Activated CD4-positive, CD25-positive, alpha-beta regulatory T cell treated with anti-CD3 and anti-CD28 coated beads, Interleukin-2, amount 50 U/mL, for 72 hours (primary cell): ENCODE measurements around the gene VTI1A.

Source experiments
- DNase-seq: peaks from one replicate; pipeline ENCODE4 v3.0.0; 2021

VTI1A gene

DNA sequence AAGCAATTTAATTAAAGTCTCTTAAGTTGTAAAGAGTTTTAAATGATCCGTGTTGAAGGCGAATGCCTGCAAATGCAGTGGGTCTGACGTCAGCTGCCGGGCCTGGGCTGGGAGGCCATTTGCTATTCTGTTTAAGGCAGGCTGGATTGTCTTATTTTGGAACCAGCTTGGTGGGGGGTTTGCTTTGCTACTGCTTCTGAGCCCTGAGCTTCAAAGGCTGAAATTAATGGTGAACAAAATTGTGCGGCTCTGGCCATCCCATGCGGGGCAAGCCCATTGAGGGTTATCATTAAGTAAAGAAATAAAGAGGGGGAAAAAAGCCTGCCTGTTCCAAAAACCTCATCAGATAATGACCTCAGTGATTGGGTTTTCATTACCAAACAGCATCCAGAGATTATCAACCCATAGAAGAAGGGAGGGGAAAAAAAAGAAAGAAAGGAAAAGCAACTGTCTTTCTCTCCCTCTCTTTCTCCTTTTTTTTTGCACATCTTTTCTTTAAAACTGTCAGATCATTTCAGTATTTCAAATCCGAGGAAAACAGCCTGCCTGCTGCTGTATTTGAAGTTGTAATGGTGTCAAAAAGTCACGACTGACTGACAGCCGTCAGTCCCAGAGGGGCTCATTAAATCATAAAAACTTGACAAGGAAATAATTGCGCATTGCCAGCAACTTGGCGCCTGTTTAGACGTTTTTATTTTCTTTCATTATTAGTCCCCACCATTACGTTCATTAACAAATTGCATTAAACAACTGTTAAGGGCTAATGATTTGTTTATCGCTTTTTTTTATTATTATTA lies 371.2 kb downstream of the VTI1A start:
- DNase-seq: no peak

DNA sequence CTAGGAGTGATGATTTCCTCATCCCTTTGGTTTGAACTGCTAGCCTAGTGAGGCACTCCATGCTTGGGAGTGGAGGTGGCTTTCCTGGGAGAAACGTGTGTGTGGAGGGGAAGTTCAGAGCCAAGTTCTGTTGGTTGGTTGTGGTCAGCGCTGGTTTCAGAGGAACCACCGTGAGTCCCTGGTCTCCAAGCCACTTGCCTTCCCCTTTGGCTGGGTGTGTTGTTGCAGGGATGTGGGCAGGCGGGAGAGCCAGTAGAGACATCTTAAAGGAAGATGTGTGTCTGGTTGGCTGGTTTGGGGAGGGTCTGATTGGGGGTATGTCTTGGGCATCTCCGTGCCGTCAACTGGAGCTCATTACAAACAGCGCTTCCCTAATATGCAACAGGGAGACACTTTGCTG lies 372.2 kb downstream of the VTI1A start:
- no peak for DNase-seq

DNA sequence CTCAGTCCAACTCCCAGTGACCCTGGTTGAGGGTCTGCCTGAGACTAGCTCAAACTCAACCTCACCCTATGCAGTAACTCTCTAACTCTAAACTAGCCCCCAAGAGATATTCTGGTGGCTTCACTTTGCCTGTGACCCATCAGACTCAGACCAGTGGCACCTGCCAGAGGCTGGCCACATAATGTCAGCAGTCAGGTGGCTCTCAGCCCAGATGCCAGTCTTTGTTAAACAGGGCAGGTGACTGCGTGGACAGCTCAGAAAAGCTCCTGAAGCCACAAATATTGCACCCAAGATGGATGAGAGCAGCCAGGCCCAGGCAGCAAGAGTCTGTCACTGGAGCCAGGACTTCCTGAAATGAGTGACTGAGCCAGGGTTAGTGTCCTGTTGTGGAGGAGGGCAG lies 373.3 kb downstream of the VTI1A start:
- DNase-seq: no peak

DNA sequence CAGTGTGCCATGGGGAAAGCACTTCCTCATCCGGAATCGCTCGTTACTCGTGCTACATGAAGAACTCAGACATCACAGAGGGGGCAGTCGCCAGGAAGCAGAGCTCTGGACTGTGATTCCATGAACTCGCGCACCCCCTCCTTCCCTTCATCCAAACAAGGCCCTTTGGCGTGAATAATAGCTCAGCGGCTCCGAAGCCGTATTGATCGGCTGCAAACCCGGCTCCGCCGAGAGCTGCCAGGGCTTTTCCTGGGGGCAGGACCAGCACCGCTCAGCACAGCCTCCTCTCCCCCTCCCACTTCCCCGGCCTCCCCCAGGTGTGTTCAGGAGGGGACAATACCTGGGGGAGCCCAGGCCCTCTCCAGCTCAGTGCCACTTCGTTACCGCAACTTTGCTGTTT lies 374.0 kb downstream of the VTI1A start:
- DNase-seq: no peak

DNA sequence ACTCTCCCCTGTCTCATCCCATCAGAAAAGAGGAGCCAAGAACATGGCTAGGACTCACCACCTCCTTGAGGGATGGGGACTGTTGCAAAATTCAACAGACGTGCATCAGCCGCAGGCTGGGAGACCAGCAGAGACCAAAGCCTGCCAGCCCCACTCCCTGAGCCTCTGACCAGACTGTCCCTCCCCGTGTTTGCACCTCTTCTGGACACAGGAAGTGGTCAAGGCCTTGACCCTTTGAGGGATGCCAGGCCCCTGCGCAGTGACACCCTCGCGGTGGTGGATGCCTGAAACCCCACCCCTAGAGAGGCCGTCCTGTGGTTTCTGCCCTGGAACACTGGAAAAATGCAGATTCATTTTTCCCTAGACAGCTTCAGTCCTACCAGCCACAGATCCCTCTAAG lies 374.6 kb downstream of the VTI1A start:
- no peak for DNase-seq

DNA sequence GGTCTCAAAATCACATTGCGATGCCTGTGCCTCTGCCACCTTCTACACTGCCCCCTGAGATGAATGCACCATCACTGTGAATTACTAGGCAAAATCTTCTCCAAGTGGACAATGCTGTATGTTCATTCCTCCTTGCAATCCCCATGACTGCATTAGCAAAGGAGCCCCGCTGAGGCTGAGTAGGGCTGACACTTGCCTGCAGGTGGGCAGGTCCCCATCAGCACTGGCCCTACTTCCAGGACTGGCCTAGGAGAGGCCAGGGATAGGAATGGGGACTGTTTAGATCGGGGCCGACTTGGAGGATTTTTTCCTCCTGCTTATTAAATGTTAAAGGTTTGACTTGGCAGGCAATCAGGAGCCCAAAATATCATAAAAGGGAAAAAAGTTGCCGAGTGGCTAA lies 376.0 kb downstream of the VTI1A start:
- no peak for DNase-seq

DNA sequence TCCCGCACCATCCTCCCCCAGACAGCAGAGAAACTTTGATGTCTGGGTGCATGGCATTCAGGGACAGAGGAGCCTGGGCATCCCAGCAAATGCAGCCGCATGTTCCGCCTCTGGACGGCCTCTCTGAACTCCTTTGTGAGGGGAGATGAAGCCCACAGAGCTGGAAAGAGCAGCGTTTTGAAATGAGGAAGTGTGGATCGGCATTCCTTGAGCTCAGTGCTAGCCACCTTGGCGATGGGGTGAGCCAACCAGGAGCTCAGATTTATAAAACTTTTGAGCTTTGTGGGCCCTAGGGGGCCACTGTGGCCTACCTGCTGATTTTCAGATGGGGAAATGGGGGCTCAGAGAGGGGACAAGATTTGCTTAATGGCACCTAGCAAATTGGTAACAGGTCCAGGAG lies 376.6 kb downstream of the VTI1A start:
- no peak for DNase-seq

DNA sequence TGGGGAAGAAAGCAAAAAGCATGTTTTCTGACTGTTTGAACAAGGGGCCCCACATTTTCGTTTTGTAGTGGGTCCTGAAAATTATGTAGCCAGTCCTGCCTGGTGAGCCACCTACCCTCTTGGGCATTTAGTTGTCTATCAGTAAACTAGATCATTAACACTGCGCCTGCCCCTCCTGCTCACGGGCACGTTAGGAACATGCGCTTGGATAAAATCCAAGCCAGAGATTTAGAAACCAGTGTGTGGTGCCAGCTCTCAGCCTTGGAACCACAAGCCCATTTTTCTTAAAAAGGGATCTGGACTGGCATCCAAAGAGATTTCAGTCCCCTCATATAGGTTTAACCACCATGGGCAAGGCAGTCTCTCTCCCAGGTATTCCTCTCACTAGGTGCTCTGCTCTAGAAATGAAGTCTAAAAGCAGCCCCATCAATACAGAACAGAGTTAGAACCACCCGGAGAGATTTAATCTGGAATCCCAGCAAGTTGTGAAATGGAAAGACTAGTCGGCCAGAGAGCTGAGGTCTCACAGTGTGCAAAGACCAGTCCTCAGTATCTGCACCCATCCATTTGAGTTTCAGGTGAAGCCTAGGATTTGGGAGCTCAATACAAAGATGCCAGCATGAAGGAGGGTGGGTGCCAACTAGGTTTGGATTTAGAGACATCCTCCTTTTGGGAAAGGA lies 379.1 kb downstream of the VTI1A start:
- no peak for DNase-seq

DNA sequence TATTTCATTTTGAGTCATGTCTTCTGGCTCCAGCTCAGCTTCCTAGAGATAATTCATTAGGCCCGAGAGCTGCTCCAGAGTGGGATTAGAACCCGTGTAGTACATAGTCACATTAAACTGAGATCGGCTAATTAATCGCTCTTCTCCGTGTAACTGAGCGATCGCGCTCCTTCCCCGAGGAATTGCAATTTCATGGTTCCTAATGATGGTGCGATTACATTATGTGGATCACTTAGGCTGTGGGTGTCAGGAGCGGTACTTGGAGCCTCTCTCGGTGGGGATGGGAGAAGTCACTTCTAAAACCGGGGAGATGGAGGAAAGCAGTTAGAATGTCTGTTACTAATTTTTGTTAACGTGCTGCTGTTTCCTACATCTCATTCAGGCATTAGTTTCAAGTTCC lies 380.1 kb downstream of the VTI1A start:
- no peak for DNase-seq

DNA sequence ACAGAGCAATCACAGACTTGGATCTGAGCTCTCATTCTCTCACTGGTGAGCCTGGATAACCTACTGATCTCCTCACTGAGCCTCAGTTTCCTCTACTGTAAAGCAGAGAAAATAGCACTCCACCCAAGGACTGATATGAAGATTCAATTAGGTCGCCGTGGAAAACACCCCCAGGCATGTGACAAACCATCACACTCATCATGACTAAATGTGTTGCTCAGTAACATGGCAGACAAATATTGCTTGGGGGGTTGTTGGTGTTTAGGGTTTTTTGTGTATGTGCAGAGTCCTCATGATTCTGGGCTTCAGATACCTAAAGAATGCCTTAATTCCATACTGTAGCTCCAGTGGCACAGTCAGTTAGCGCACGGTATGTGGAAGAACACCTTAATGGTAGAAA lies 380.9 kb downstream of the VTI1A start:
- DNase-seq: no peak

DNA sequence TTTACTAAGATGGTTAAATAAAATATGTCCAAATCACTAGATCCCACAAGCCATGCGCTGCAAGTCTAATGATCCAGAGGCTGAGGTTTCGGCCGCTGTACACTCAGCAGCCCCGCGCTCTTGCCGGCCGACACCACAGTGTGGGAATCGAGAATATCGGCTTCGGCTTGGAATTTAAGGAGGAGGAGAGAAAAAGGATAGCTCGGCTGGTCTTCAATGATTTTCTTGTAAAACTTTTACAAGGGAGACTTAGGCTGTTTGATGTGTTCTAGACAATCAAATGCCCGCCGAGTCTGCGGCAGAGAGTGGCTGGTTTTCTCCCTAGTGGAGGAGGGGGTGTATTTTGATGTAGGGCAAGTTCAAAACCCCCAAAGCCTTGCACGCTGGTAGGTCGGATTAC lies 384.8 kb downstream of the VTI1A start:
- no peak for DNase-seq

DNA sequence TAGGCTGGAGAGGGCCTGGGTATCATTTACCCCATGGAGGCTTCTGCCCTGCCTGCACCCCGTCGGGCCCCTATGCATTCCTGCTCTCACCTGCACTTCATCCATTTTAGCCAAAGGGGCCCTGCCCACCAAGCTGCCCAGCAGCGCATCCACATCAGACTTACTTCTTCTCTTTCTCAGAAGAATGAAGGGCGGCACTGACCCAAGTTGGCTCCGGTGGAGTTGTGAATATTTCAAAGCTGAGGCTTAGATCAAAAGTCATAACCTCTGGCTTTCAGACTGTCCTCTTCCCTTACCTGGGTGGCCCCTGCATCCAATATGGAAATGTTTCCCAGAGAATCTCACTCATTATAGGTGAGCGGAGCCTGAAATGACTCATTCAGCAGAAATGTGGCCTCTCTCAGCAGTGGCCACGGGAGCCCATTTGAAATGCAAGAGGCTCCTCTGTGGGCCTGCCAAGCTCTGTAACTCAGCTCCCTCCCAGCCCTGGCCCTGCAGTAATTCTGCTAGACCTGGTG lies 385.4 kb downstream of the VTI1A start:
- no peak for DNase-seq

DNA sequence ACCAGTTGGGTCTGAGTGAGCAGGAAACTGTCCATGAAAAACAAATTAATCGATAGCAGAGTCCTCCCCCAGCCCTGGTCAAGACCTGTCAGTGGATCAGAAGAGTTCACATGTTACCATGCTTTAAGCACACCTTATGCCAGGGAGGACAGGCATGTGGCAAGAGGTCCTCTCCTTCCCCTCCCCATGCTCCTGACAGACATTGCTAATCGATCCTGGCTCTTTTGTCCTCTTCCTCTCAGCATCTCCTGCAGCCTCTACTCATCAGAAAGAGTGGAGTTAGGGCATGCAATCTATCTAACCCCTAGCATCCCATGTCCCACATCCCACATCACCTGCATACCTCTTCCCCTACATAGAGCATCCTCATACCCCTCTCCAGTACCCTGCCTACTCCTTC lies 385.9 kb downstream of the VTI1A start:
- no peak for DNase-seq

DNA sequence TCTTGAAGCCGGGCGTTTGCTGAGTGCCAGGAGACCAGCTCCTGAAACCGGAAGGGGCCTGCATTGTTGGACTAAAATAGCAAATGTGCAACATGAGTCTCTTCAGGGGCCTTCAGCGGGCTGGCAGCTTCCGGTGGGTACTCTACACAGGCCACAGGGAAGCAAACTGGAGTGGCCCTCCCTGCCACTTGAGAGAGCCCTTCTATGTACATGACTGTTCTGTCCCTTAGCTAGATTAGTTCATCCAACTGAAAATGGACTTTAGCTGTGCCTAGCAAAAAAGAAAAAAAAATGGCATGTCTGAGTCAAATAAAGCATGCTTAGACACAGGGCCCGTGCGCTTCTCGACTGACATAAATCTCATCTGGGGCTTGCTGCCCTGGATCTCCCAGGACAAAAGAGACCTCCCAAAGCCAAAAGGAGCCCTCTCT lies 387.8 kb downstream of the VTI1A start:
- DNase-seq: no peak

DNA sequence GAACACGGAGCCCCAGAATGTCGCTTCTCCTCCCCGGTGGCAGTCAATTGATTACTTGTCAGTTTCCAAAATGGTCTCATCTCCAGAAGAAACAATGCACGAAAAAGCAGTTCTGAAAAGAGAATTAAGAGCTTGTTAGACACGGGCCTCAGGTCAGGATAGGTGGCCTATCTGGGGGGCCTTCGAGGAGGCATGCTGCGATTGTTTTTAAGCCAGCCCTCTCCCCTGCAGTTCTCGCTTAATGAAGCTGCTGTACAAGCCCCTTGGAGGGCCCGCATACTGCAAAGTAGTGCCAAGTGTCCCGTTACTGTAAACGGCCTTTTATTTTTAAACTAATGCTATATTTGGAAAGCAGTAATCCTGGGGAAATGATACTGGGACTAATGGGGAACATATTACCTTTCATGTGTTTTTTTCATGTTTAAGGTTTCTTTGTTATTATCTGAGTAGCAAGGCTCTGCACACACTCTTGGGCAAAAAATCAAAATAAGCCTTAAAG lies 388.3 kb downstream of the VTI1A start:
- DNase-seq: no peak

DNA sequence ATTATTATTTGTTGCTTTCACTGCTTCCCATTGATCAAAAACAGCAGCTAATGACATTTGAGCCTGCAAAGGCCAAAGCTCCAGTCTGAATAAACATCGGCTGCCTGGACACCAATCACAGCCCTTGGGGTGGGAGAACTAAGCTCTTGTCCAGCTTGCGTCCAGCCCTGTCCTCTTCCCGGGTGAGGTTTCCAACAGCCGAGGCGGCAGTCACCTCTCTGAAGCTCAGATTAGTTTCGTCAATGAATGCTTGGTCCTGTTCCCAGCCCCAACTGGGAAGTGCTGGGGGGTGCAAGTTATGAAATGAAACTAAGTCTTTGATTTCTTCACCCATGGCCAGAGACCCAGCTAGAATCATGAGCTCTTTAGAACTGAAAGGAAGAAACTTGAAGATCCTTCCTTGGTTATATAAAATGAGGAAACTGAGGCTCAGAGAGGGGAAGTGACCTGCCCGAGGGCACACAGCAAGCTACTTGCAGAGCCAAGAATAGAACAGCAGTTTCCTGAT lies 389.0 kb downstream of the VTI1A start:
- no peak for DNase-seq

DNA sequence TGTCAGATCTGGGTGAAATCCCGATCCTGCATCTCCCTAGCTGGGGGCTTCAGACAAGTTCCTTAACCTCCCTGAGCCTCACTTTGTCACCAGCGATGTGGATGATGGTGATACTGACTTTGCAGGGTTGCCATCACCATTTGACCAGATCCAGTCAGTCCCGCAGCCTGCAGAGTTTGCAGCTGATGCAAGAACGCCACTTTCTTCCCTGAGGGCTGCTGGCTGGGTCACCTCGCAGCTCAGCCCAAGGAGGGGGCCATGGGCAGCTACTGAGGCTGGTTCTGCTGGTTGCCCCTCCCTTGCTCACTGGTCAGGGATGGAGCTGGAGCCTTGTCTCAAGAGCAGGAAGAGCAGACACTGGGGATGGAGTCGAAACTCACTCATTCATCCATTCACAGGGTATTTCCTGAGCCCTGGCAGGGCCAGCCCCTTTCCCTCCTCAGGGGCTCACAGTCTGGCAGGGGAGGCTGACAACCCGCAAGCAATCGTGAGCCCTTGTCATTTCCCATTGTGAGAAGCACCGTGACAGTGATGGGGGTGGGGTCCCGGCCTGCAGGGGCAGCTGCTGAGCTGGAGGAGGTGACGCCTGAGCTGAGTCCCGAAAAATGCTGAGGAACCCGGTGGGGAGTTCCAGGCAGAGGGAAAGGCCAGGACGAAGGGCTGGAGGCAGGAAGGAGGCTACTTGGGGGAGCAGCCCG lies 391.9 kb downstream of the VTI1A start:
- DNase-seq: no peak

DNA sequence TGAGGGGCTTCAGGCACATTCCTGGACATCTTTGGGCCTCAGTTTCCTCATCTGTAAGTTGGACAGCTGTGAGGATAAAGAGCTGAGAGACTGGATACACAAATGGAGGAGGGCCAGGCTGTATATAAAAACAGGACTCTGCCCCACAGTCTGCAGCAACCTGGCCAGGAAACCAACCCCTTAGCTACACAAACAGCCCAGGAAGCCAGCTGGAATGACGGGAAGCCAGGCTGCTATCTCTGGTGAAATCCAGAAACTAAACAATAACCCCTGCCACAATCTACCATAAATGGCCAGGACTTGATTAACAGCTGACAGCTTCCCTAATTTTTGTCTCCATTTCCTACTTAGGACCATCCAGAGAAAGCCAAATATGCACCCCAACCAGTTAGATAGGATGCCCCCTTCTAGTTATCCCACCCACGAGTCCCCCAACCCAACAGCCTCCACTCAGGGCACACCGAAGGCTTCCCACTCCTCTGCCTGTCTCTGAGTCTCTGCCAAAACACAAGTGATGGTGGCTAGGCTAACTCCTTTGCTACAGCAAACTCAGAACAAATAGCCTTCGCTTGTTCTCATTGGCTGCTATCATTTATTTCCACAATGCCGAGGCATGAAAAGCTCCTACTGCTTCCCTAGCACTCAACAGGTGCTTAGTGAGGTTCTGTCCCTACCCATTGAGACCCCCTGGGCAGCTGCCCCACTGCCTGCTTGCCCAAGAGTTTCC lies 393.1 kb downstream of the VTI1A start:
- DNase-seq: no peak

DNA sequence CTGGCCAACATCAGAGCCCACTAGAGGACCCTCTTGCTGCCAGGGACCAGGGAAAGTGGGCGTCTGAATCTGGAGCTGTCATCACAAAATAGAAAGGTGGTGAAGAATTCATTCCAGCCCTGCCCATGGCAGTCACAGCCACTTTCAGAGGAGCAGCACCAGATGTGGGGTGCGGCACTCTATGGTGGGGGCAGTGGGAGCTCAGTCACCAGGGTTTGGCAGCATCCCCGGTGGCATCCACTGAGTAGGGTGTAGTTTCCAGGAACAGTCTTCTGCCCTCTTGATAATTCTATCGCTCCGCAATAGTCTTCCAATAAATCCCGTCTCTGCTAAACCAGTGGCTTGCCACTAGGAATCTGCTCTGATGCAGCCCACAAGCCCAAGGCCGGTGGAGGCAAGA lies 394.5 kb downstream of the VTI1A start:
- no peak for DNase-seq

DNA sequence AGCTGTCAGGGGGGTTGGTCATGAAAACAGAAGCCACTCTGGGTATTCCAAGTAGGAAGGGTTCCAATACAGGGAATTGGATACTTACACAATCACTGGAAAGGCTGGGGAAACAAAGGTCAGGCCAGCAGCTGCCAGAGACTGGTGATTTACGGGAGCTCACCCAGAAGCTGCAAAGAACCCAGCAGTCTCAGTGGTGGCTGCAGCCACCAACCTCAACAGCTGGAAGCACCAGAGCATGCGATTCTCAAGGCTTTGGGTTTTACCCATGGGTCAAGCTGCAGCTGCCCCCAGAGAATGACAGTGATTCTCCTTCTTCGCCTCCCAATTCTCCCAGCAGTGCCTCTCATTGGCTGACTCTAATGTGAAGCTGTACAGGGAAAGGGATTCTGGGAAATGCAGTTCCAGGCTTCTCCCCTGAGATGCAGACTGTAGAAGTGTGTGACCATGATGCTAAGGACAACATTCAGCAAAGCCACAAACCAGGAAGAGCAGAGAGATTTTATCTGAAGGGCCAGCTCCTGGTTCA lies 395.9 kb downstream of the VTI1A start:
- no peak for DNase-seq

DNA sequence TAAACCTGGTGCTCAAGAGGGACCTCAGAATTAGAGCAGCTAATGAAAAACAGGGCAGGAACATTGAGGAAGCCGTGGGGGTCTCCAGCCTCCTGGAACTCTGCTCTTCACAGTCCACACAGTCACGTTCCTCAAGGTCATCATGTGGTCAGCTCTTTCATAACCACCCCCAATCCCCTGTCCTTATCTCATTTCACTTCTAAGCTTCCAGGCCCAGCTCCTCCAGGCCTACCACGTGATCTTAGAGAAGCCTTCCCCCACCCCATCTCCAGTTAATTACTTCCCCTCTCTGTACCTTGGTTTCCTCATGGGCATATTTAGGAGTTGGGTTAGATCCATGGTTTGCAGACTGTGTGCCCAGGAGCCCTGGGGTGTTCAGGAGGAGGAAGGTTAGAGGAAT lies 396.6 kb downstream of the VTI1A start:
- DNase-seq: no peak
